Measurements from ENCODE around the gene IL1F10.

The IL1F10 gene

GRCh38 chr2:113114996-113115395, 47.2 kb downstream of the IL1F10 start:
- no peak for DNase-seq

- DNase-seq = no peak
Observed at GRCh38 chr2:113116100-113116958, 48.6 kb downstream of the IL1F10 start.

- peak; percentile 93 for DNase-seq
Observed at GRCh38 chr2:113117541-113118262, 49.9 kb downstream of the IL1F10 start.

GRCh38 chr2:113118263-113118657, 50.5 kb downstream of the IL1F10 start:
- DNase-seq = no peak

- no peak for DNase-seq
Observed at GRCh38 chr2:113119111-113119510, 51.3 kb downstream of the IL1F10 start.

- no peak for DNase-seq
Observed at GRCh38 chr2:113120861-113121260, 53.1 kb downstream of the IL1F10 start.

- DNase-seq = no peak
Observed at GRCh38 chr2:113122364-113122763, 54.6 kb downstream of the IL1F10 start.

GRCh38 chr2:113123726-113124125, 56.0 kb downstream of the IL1F10 start:
- no peak for DNase-seq

- DNase-seq = peak; percentile 62
Observed at GRCh38 chr2:113124181-113124961, 56.6 kb downstream of the IL1F10 start.

Measured in fibroblast of skin of right quadriceps (primary cell).